Measurements from ENCODE around the gene SLIT1. TPM values are rescaled to one million over a fixed set of nuclear protein-coding genes. Genes with fewer than 3 reads are reported as not detected.

The SLIT1 gene
- total RNA-seq (0.32 TPM), polyA plus RNA-seq (not detected)

DNA sequence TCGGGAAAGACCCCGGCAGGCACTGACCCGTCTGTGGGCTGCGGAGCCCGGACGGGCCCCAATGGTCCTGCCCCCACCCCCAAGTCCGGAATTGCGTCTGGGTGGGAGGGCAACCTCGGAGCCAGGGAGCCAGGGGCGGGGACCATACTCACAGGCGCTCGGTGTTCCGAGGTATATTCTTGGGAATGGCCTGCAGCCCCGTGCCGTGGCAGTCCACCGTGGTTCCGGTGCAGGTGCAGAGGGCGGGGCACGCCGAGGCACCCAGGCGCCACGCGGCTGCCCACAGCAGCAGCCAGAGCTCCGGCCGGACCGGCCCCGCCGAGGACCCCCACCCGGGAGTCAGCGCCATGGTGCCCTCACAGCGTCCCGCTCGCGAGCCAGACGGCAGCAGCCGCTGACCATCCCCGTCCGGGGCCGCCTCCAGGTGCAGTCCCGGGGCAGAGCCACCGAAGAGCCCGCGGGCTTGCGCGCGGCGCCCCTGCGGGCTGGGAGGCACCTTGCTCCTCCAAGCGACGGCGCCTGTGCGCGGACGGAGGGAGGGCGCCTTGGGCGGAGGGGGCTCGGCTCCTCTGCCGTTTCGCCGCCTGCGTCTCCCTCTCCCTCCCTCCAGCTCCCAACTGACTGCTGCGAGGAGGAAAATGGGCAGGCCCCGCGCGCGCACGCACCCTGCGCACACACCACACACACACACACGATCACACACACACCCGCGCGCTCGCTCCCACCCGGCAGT, at the start of gene SLIT1:
TSS of gene SLIT1 (minus strand) at position 634 of the 733 bp plus-strand sequence. CDS start at position 349, 285 bp downstream.
- Mint-ChIP-seq H3K36me3 (no peaks in the 10 kb centered on the region), H3K4me3 (peak within 1 kb of the TSS in 1 of 4 donors; percentile 72), H3K27ac (peak within 1 kb of the TSS in 1 of 3 donors; percentile 38), H3K4me1 (peaks cover 0 to 5% (median 0%) of the 10 kb centered on the region in 4 donors), H3K9me3 (no peaks in the 10 kb centered on the region), H3K27me3 (peaks cover 75% of the 10 kb centered on the region)
- H3K9me3 ChIP-seq (ENCODE audit: control insufficient read depth in 2 of 2, low read length in 2 of 2): no peaks in the 10 kb centered on the region
- H3K4me1 ChIP-seq (ENCODE audit: control insufficient read depth, insufficient read depth, low read length, poor library complexity, severe bottlenecking): no peaks in the 10 kb centered on the region
- ATAC-seq (ENCODE audit: low read depth in 2 of 2): no peak
- no peaks in the 10 kb centered on the region for H3K36me3 ChIP-seq (ENCODE audit: control insufficient read depth, insufficient read depth, low read length)
- H3K27me3 ChIP-seq (ENCODE audit: control insufficient read depth, insufficient read depth, low read length): peaks cover 9% of the 10 kb centered on the region
- DNase-seq: no peak
- no peak within 1 kb of the TSS for H3K4me3 ChIP-seq (ENCODE audit: low read depth, low read length)
- H3K27ac ChIP-seq (ENCODE audit: insufficient read depth, low read length, poor library complexity, severe bottlenecking): no peak within 1 kb of the TSS

DNA sequence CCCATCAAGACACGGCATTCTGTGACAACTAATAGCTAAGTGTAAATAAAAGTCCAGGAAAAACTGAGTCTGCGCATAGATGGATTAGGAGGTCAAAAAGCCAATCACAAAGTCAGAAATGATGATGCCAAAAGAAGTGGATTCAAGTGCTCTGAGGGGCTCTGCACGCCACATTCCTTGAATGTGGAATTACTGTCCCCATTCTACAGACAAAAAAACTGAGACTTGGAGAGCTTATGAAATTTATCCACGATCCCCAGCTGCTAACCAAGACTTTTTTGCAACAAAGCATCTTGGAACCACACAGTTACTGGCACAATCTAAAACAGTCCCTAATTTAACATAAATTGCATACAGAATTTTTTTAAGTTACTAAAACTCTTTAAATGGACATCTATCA, 49.6 kb upstream of the SLIT1 start:
- no peak overlapping the region for H3K27ac Mint-ChIP-seq
- no peaks in the 10 kb centered on the region for H3K9me3 Mint-ChIP-seq
- H3K4me3 Mint-ChIP-seq: no peak overlapping the region
- ATAC-seq (ENCODE audit: low read depth in 2 of 2) (no peak), DNase-seq (no peak)
- no peaks in the 10 kb centered on the region for H3K4me1 ChIP-seq (ENCODE audit: control insufficient read depth, insufficient read depth, low read length, poor library complexity, severe bottlenecking)
- no peaks in the 10 kb centered on the region for H3K27me3 Mint-ChIP-seq
- peaks cover 7% of the 10 kb centered on the region for H3K36me3 ChIP-seq (ENCODE audit: control insufficient read depth, insufficient read depth, low read length)
- H3K27ac ChIP-seq (ENCODE audit: insufficient read depth, low read length, poor library complexity, severe bottlenecking): no peak overlapping the region
- peaks cover 16% of the 10 kb centered on the region for H3K36me3 Mint-ChIP-seq
- H3K4me1 Mint-ChIP-seq: peaks cover 2 to 6% (median 3%) of the 10 kb centered on the region in 4 donors
- no peaks in the 10 kb centered on the region for H3K9me3 ChIP-seq (ENCODE audit: control insufficient read depth in 2 of 2, low read length in 2 of 2)
- H3K27me3 ChIP-seq (ENCODE audit: control insufficient read depth, insufficient read depth, low read length): no peaks in the 10 kb centered on the region
- H3K4me3 ChIP-seq (ENCODE audit: low read depth, low read length): no peak overlapping the region

DNA sequence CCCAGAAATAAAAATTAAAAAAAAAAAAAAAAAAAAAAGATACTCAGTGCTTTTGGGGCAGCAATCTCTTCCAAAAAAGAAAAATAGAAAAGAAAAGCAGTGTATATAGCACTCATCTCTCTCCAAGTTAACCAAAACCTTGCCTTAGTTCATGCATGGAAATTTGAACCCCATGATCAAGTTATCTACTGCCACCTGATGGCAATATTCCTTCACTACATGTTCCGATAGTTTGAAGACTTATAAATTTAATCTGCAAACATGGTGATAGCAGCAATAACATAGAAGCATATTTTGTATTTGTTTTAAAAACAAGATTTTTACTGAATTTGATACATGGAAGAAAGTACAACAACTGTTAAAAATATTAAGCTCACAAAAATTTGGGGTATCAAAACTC, 48.6 kb upstream of the SLIT1 start:
- no peaks in the 10 kb centered on the region for H3K27me3 ChIP-seq (ENCODE audit: control insufficient read depth, insufficient read depth, low read length)
- H3K4me1 ChIP-seq (ENCODE audit: control insufficient read depth, insufficient read depth, low read length, poor library complexity, severe bottlenecking): no peaks in the 10 kb centered on the region
- Mint-ChIP-seq H3K9me3 (no peaks in the 10 kb centered on the region), H3K27ac (peak overlapping the region in 1 of 3 donors; percentile 10), H3K36me3 (peaks cover 24% of the 10 kb centered on the region), H3K4me1 (peaks cover 2 to 6% (median 3%) of the 10 kb centered on the region in 4 donors), H3K4me3 (no peak overlapping the region), H3K27me3 (no peaks in the 10 kb centered on the region)
- ATAC-seq (ENCODE audit: low read depth in 2 of 2): no peak
- H3K4me3 ChIP-seq (ENCODE audit: low read depth, low read length): no peak overlapping the region
- peaks cover 9% of the 10 kb centered on the region for H3K36me3 ChIP-seq (ENCODE audit: control insufficient read depth, insufficient read depth, low read length)
- H3K27ac ChIP-seq (ENCODE audit: insufficient read depth, low read length, poor library complexity, severe bottlenecking): no peak overlapping the region
- peak in 2 of 3 donors; percentile 4 to 56 for DNase-seq
- H3K9me3 ChIP-seq (ENCODE audit: control insufficient read depth in 2 of 2, low read length in 2 of 2): no peaks in the 10 kb centered on the region

DNA sequence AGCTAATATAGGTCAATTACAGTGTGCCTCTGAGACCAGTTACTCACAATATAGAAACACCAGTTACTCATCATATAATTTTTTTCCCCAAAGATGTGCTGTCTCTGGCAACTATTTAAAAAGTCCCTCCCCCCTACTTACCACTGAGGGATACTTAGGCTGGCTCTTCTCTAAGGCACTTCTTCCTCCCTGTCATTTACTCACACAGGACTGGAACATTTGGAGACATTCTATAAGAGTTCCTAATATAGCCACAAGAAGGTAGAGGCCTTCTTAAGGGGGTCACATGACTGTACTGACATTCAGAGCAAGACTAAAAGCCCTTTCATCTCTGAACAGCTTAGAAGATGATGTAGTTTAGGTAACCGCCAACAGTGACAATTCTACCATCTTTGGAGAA, 44.4 kb upstream of the SLIT1 start:
- Histone ChIP-seq H3K4me3 (ENCODE audit: low read depth, low read length) (no peak overlapping the region), H3K9me3 (ENCODE audit: control insufficient read depth in 2 of 2, low read length in 2 of 2) (no peaks in the 10 kb centered on the region), H3K36me3 (ENCODE audit: control insufficient read depth, insufficient read depth, low read length) (peaks cover 43% of the 10 kb centered on the region), H3K4me1 (ENCODE audit: control insufficient read depth, insufficient read depth, low read length, poor library complexity, severe bottlenecking) (no peaks in the 10 kb centered on the region), H3K27me3 (ENCODE audit: control insufficient read depth, insufficient read depth, low read length) (no peaks in the 10 kb centered on the region), H3K27ac (ENCODE audit: insufficient read depth, low read length, poor library complexity, severe bottlenecking) (no peak overlapping the region)
- H3K4me3 Mint-ChIP-seq: no peak overlapping the region
- H3K27me3 Mint-ChIP-seq: no peaks in the 10 kb centered on the region
- peak overlapping the region in 1 of 3 donors; percentile 68 for H3K27ac Mint-ChIP-seq
- H3K4me1 Mint-ChIP-seq: peaks cover 3 to 9% (median 5%) of the 10 kb centered on the region in 4 donors
- peak; percentile 47 to 48 for ATAC-seq (ENCODE audit: low read depth in 2 of 2)
- no peaks in the 10 kb centered on the region for H3K9me3 Mint-ChIP-seq
- peaks cover 54% of the 10 kb centered on the region for H3K36me3 Mint-ChIP-seq
- peak in 1 of 3 donors; percentile 32 for DNase-seq

DNA sequence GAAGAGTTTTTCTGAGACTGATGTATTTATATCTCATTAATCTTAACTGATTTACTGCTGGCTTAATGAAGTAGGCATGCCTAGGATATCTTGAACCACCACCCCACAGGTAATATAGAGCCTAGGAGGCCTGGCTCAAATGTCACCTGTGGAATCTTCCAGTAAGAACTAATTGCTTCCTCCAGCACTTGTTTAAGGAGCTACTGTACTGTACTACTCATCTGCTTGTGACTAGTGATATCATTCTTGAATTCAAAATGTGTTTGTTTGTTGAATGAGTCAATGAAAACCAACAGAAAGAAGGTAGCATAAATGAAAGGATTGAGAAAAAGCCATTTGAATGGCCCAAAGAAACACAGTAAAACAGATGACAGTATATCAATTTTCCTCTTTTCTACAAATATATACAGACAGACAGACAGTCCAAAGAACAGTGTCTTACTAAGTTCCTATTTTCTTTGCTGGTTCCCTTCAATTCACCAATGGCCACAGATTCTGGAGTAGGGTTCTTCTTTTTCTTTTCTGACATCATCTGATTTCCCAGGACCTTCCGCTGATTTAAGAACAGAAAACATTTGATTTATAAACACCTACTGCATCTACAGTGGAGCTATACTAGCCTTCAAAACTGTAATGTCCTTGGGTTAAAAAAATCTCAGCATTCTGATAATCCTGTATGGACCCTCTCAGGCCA, 43.7 kb upstream of the SLIT1 start:
- no peaks in the 10 kb centered on the region for H3K27me3 ChIP-seq (ENCODE audit: control insufficient read depth, insufficient read depth, low read length)
- H3K4me3 Mint-ChIP-seq: no peak overlapping the region
- H3K27ac ChIP-seq (ENCODE audit: insufficient read depth, low read length, poor library complexity, severe bottlenecking): no peak overlapping the region
- no peaks in the 10 kb centered on the region for H3K9me3 Mint-ChIP-seq
- DNase-seq: no peak
- peaks cover 57% of the 10 kb centered on the region for H3K36me3 Mint-ChIP-seq
- H3K36me3 ChIP-seq (ENCODE audit: control insufficient read depth, insufficient read depth, low read length): peaks cover 47% of the 10 kb centered on the region
- H3K27me3 Mint-ChIP-seq: no peaks in the 10 kb centered on the region
- peaks cover 3 to 15% (median 4%) of the 10 kb centered on the region in 4 donors for H3K4me1 Mint-ChIP-seq
- H3K9me3 ChIP-seq (ENCODE audit: control insufficient read depth in 2 of 2, low read length in 2 of 2): no peaks in the 10 kb centered on the region
- no peak for ATAC-seq (ENCODE audit: low read depth in 2 of 2)
- H3K4me1 ChIP-seq (ENCODE audit: control insufficient read depth, insufficient read depth, low read length, poor library complexity, severe bottlenecking): no peaks in the 10 kb centered on the region
- H3K27ac Mint-ChIP-seq: peak overlapping the region in 2 of 3 donors; percentile 33 to 56
- H3K4me3 ChIP-seq (ENCODE audit: low read depth, low read length): no peak overlapping the region

DNA sequence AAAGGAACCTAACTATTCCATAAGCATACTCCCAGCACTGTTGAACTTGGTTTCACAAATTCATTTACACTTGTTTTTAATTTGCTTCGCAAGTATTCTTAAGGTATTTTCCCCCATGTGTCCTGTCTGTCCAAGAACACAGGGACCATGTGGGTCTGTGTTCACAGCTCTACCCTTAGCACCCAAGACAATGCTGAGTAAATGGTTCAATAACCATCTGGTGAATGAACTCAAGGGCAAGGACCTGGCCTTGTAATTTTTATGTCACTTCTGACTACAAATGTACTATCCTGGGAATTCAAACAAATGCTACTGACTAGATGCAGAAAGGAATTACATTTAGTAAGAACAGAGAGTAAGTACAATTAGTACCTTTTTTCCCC, 43.0 kb upstream of the SLIT1 start:
- Mint-ChIP-seq H3K36me3 (peaks cover 57% of the 10 kb centered on the region), H3K27ac (no peak overlapping the region), H3K4me1 (peaks cover 0 to 15% (median 3%) of the 10 kb centered on the region in 4 donors), H3K9me3 (no peaks in the 10 kb centered on the region), H3K27me3 (no peaks in the 10 kb centered on the region), H3K4me3 (no peak overlapping the region)
- DNase-seq: no peak
- Histone ChIP-seq H3K9me3 (ENCODE audit: control insufficient read depth in 2 of 2, low read length in 2 of 2) (no peaks in the 10 kb centered on the region), H3K27ac (ENCODE audit: insufficient read depth, low read length, poor library complexity, severe bottlenecking) (no peak overlapping the region), H3K27me3 (ENCODE audit: control insufficient read depth, insufficient read depth, low read length) (no peaks in the 10 kb centered on the region), H3K4me1 (ENCODE audit: control insufficient read depth, insufficient read depth, low read length, poor library complexity, severe bottlenecking) (no peaks in the 10 kb centered on the region), H3K4me3 (ENCODE audit: low read depth, low read length) (no peak overlapping the region), H3K36me3 (ENCODE audit: control insufficient read depth, insufficient read depth, low read length) (peaks cover 47% of the 10 kb centered on the region)
- ATAC-seq (ENCODE audit: low read depth in 2 of 2): no peak

DNA sequence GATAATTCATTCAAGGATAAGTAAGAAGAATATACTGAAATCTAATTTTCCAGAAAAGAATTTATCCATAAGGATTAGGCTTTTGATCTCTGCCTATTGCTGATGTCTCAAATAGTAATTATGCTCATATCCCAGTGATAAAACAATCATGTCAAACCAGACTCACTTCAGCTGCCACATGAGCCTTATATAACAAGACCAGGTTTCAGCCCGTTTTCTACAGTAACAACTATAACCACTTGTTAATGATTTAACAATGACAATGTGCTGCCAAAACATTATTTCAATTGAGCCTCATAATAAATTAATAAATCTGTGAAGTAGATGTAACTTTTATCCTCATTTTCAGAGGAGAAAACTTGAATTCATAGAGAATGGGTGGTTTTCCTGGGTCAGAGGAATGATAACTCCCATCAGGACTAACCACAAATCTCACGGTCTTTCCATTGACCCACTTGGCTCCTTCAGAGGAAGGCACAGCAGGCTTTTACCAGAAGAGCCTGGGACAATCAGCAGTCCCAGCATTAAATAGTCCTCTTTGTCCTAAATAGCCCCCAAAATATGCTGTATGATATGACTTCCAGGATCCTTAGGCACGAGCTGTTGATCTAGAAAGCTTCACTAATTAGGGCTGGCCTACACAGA, 42.5 kb upstream of the SLIT1 start:
- Histone ChIP-seq H3K4me3 (ENCODE audit: low read depth, low read length) (no peak overlapping the region), H3K4me1 (ENCODE audit: control insufficient read depth, insufficient read depth, low read length, poor library complexity, severe bottlenecking) (no peaks in the 10 kb centered on the region), H3K27me3 (ENCODE audit: control insufficient read depth, insufficient read depth, low read length) (no peaks in the 10 kb centered on the region), H3K36me3 (ENCODE audit: control insufficient read depth, insufficient read depth, low read length) (peaks cover 49% of the 10 kb centered on the region), H3K9me3 (ENCODE audit: control insufficient read depth in 2 of 2, low read length in 2 of 2) (no peaks in the 10 kb centered on the region), H3K27ac (ENCODE audit: insufficient read depth, low read length, poor library complexity, severe bottlenecking) (no peak overlapping the region)
- Mint-ChIP-seq H3K9me3 (no peaks in the 10 kb centered on the region), H3K27me3 (no peaks in the 10 kb centered on the region), H3K4me1 (peaks cover 0 to 15% (median 3%) of the 10 kb centered on the region in 4 donors), H3K4me3 (no peak overlapping the region), H3K27ac (peak overlapping the region in 1 of 3 donors; percentile 32), H3K36me3 (peaks cover 57% of the 10 kb centered on the region)
- DNase-seq (no peak), ATAC-seq (ENCODE audit: low read depth in 2 of 2) (no peak)

Measured in CD4-positive, CD25-positive, alpha-beta regulatory T cell (primary cell).